GM12878 (cell line): ENCODE data around the gene TESK2. TPM values are rescaled to one million over a fixed set of nuclear protein-coding genes. Genes with fewer than 3 reads are reported as not detected.

Experiments used
- ATAC-seq: fragments of 200-7000 bp; cut with Tn5 transposase; 3 replicates; pipeline ENCODE4 v1.9.1; 2020; ENCODE audit warnings: mild to moderate bottlenecking, moderate library complexity
- BruUV-seq: library from RNA; stranded (reverse); fragments of 400-500 nt; replicated peaks from 2 replicates; lab custom pipeline; 2021; lab: Mats Ljungman, UMichigan
- CTCF ChIA-PET: fragments of 300-600 bp; sonication (Branson Sonifier 250); formaldehyde crosslinking; extraction: SDS; loops from one replicate; lab custom pipeline; 2021; ENCODE audit warnings: inconsistent platforms; lab: Yijun Ruan, JAX
- POLR2A ChIA-PET: fragments of 350-600 bp; formaldehyde crosslinking; extraction: SDS; loops from one replicate; lab custom pipeline; 2021; ENCODE audit warnings: inconsistent platforms; lab: Charles Lee
- RAD21 ChIA-PET: fragments of 300-600 bp; sonication (Branson Sonifier 250); formaldehyde crosslinking; loops from one replicate; lab custom pipeline; 2023; ENCODE audit warnings: antibody characterized with exemption; ENCODE audit not compliant: unreplicated experiment; lab: Charles Lee
- SMC1A ChIA-PET: fragments of 300-600 bp; sonication (Branson Sonifier 250); formaldehyde crosslinking; loops from one replicate; lab custom pipeline; 2023; ENCODE audit not compliant: unreplicated experiment, uncharacterized antibody; lab: Charles Lee
- DNase-seq: peaks from one replicate; pipeline ENCODE4 v3.0.0-alpha.2; 2011; ENCODE audit warnings: low read depth, low spot score
- FAIRE-seq: peaks from 3 replicates; lab custom pipeline; 2011; peaks lifted over from hg19 to GRCh38; lab: Jason Lieb, UNC
- H2AFZ ChIP-seq: 2 replicates; pipeline ENCODE4 v1.6.0; 2011; ENCODE audit warnings: low read depth, low read length, control low read depth; ENCODE audit not compliant: control insufficient read depth
- H3K27ac ChIP-seq: 2 replicates; pipeline ENCODE4 v1.5.1; 2011; ENCODE audit warnings: control low read depth; ENCODE audit not compliant: control insufficient read depth, insufficient read depth
- H3K27me3 ChIP-seq, 2 experiments: replicated peaks in 1 of 2; 2 replicates each; pipeline versions ENCODE4 v1.6.0 to v1.6.1; 2011; ENCODE audit warnings: low read length in 1 of 2; ENCODE audit not compliant: control insufficient read depth in 2 of 2, insufficient read depth in 2 of 2
- H3K36me3 ChIP-seq, 2 experiments: 2 replicates each; pipeline ENCODE4 v1.5.1; 2011; ENCODE audit warnings: low read length in 1 of 2; ENCODE audit not compliant: control insufficient read depth in 2 of 2, insufficient read depth in 2 of 2
- H3K4me1 ChIP-seq: 2 replicates; pipeline ENCODE4 v1.6.1; 2011; ENCODE audit warnings: mild to moderate bottlenecking, low read length, moderate library complexity, mixed read lengths; ENCODE audit not compliant: control insufficient read depth, insufficient read depth
- H3K4me2 ChIP-seq: 2 replicates; pipeline ENCODE4 v1.6.0; 2011; ENCODE audit warnings: control low read depth; ENCODE audit not compliant: control insufficient read depth, insufficient read depth
- H3K4me3 ChIP-seq: fragments of 200-600 bp; sonication (generic); 2 replicates; pipeline ENCODE4 v1.5.1; 2016
- H3K79me2 ChIP-seq: 2 replicates; pipeline ENCODE4 v1.6.0; 2011; ENCODE audit warnings: low read length; ENCODE audit not compliant: control insufficient read depth, insufficient read depth
- H3K9ac ChIP-seq: 2 replicates; pipeline ENCODE4 v1.8.0; 2011; ENCODE audit warnings: low read length, control low read depth, mixed read lengths; ENCODE audit not compliant: control insufficient read depth, insufficient read depth
- H3K9me3 ChIP-seq: replicated peaks from 3 replicates; pipeline ENCODE4 v1.5.1; 2011; ENCODE audit warnings: mild to moderate bottlenecking, low read length; ENCODE audit not compliant: control insufficient read depth, insufficient read depth
- H4K20me1 ChIP-seq: 2 replicates; pipeline ENCODE4 v1.6.0; 2011; ENCODE audit not compliant: control insufficient read depth, insufficient read depth
- POLR2AphosphoS5 ChIP-seq: IDR thresholded peaks from 2 replicates; pipeline ENCODE4 v1.6.1; 2011; ENCODE audit warnings: mild to moderate bottlenecking, low read length, inconsistent platforms
- SMC3 ChIP-seq: IDR thresholded peaks from 2 replicates; pipeline ENCODE4 v1.6.1; 2011; ENCODE audit warnings: low read length, improper control_type of control experiment, borderline replicate concordance
- WGBS: methylation state at CpG from one replicate; pipeline ENCODE4 v1.1.6; 2016; ENCODE audit warnings: low lambda C conversion rate; ENCODE audit not compliant: insufficient replicate concordance, insufficient coverage; ENCODE audit errors: missing lambda C conversion rate; 5-methylcytosine and 5-hydroxymethylcytosine counted together
- in situ Hi-C: fragments of 300-500 bp; cut with MboI; formaldehyde crosslinking; loops from 9 replicates; pipeline ENCODE4 v1.14.3; 2018; ENCODE audit warnings: mixed read lengths
- intact Hi-C: fragments of 100-400 bp; cut with micrococcal nuclease; formaldehyde crosslinking; loops from one replicate; pipeline ENCODE4 v1.14.2; 2022; ENCODE audit not compliant: unreplicated experiment
- polyA plus RNA-seq, 11 experiments: library from polyadenylated mRNA; depleted of rRNA in 4 of 11; unstranded in 6 of 11; stranded (reverse) in 5 of 11; fragments of >200 nt; fragmentation: Nextera tagmentation in 4 of 11; fragmentation: Illumina TruSeq in 1 of 11; extraction: Ambion mirVana in 4 of 11; extraction: Trizol in 1 of 11; gene quantifications; 1 replicate in 1 of 11; 2 replicates in 10 of 11; pipeline versions ENCODE4 v1.2.1 to v1.2.3, GENCODE V29; 2011 to 2016; ENCODE audit warnings: inconsistent platforms in 2 of 11, missing spikeins in 2 of 11, low read depth in 1 of 11
- total RNA-seq, 4 experiments: library from RNA; depleted of rRNA in 3 of 4; stranded (reverse); fragments of >200 nt in 3 of 4; fragmentation: Illumina TruSeq in 1 of 4; extraction: Trizol in 1 of 4; gene quantifications; 2 replicates each; pipeline versions ENCODE4 v1.2.1 to v1.2.3, GENCODE V29; 2013 to 2021

The TESK2 gene
- total and polyA plus RNA-seq, 10 of the 15 experiments (the other 5 are each of a cell fraction or from before 2014, with no cell fraction given): 2.2 to 10.0 (median 5.7) TPM

DNA sequence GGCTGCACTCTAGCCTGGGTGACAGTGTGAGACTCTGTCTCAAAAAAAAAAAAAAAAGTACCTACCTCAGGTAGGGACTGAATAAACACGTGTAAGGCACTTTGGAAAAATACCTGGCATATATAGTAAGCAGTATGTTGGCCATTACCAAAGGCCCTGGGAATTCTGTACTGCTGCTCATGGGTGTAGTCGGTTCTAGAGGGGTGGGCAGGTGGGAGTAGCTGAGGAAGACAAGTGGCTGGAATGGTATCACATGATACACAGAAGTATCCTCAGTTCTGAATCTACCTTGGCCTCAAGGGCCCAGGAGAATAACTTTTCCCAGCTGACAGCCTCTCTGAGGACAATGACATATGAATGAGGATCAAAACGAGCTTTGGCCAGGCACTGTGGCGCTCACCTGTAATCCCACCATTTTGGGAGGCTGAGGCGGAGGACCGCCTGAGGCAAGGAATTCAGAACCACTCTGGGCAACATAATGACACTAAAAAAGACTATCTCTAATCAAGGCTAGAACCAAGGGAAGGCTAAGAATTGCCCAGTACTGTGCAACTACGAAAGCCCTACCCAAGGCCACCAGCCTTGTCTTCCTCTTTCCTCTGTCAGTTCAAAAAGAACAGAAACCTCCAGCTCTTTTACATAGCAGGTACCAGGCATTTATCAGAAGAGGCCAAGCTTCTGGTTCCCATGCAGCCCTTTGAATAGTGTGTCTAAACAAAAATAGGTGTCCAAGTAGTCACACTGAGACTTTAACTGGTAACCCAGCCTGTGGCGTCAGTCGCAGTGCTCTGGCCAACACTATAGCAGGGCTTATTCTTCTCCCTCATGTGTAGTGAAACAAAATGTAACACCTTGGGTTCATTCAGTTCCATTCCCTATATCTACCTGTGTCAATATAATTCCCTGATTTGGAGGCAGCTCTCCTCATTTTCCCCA is 19.3 kb upstream of the TESK2 start:
- no peak overlapping the region for H3K9ac ChIP-seq
- peaks cover 18 to 32% of the 10 kb centered on the region in 2 experiments for H3K36me3 ChIP-seq
- H3K4me1 ChIP-seq: no peaks in the 10 kb centered on the region
- H3K9me3 ChIP-seq: no peaks in the 10 kb centered on the region
- no peaks in the 10 kb centered on the region for H3K27me3 ChIP-seq
- ChIA-PET CTCF (interaction anchor here (0.6 to 4.5 kb wide), 9 partner anchors 9 to 253 kb away, joined by 3 to 212 read pairs (median 17); partner anchors contain the start of genes AKR1A1, CCDC163 and MMACHC), RAD21 (interaction anchor here (0.9 to 3.7 kb wide), 3 partner anchors 11 to 60 kb away, joined by 3 to 14 read pairs (median 4); partner anchors contain the start of genes CCDC163 and MMACHC), POLR2A (interaction anchor here (0.6 to 1.6 kb wide), 2 partner anchors 10 to 11 kb away, joined by 3 to 11 read pairs; partner anchors contain the start of genes CCDC163, MMACHC and PRDX1), SMC1A (interaction anchor here (0.6 to 5.6 kb wide), 8 partner anchors 10 to 77 kb away, joined by 3 to 114 read pairs (median 5); partner anchors contain the start of genes AKR1A1, CCDC163, MMACHC and NASP)
- 0 out of 2 replicates have a peak, but pooled peaks cover 2% of the 10 kb centered on the region for H4K20me1 ChIP-seq
- peaks cover 3% of the 10 kb centered on the region for H3K79me2 ChIP-seq
- TF ChIP-seq POLR2AphosphoS5: peak; percentile 44; the same call in 1 of the 2 replicates
- TF ChIP-seq SMC3: no peak
- BruUV-seq: no TSS peak
- 58% methylated on average over 9 of the region's 9 CpGs for WGBS
- DNase-seq (no peak), FAIRE-seq (no peak), ATAC-seq (no peak)
- no peak overlapping the region for H3K4me3 ChIP-seq
- H3K4me2 ChIP-seq: no peak overlapping the region
- no peak overlapping the region for H3K27ac ChIP-seq
- in situ Hi-C loops: no loop called here
- intact Hi-C loops: loop anchor here (10.0 kb wide), 1 partner anchor 374 kb away; no protein-coding TSS in a partner anchor
- H2AFZ ChIP-seq: no peak overlapping the region
